MCF 10A (cell line): ENCODE measurements around the gene RBFOX1. TPM values are rescaled to one million over a fixed set of nuclear protein-coding genes. Genes with fewer than 3 reads are reported as not detected.

Source experiments
- BruUV-seq: library from RNA; stranded (reverse); fragments of 400-500 nt; replicated peaks from 2 replicates; lab custom pipeline; 2021; lab: Mats Ljungman, UMichigan
- CTCF ChIA-PET: fragments of 300-600 bp; sonication (Branson Sonifier 250); formaldehyde crosslinking; extraction: SDS; loops from one replicate; lab custom pipeline; 2021; ENCODE audit warnings: antibody characterized with exemption, inconsistent platforms; lab: Yijun Ruan, JAX
- POLR2A ChIA-PET: fragments of 300-600, 350-650 bp; sonication (Branson Sonifier 250); formaldehyde crosslinking; extraction: SDS; loops from one replicate; lab custom pipeline; 2020; ENCODE audit warnings: antibody characterized with exemption, inconsistent platforms; lab: Yijun Ruan, JAX
- DNase-seq: peaks from one replicate; pipeline ENCODE4 v3.0.0-alpha.2; 2018; ENCODE audit not compliant: unreplicated experiment
- H3K27ac Mint-ChIP-seq: one replicate; pipeline ENCODE4 v1.8.0; 2022; ENCODE audit warnings: mild to moderate bottlenecking, low read depth, mixed read lengths; ENCODE audit not compliant: unreplicated experiment
- H3K27me3 Mint-ChIP-seq: one replicate; pipeline ENCODE4 v1.8.0; 2022; ENCODE audit warnings: mixed read lengths; ENCODE audit not compliant: insufficient read depth, unreplicated experiment
- H3K36me3 Mint-ChIP-seq: one replicate; pipeline ENCODE4 v1.8.0; 2022; ENCODE audit warnings: mild to moderate bottlenecking, moderate library complexity, mixed read lengths; ENCODE audit not compliant: insufficient read depth, unreplicated experiment
- H3K4me1 Mint-ChIP-seq: one replicate; pipeline ENCODE4 v1.8.0; 2022; ENCODE audit warnings: mixed read lengths; ENCODE audit not compliant: insufficient read depth, unreplicated experiment
- H3K4me3 Mint-ChIP-seq: one replicate; pipeline ENCODE4 v1.8.0; 2022; ENCODE audit warnings: mild to moderate bottlenecking, moderate library complexity, mixed read lengths; ENCODE audit not compliant: unreplicated experiment
- H3K9me3 Mint-ChIP-seq: one replicate; pipeline ENCODE4 v1.8.0; 2022; ENCODE audit warnings: mixed read lengths; ENCODE audit not compliant: unreplicated experiment
- intact Hi-C: fragments of 100-400 bp; cut with micrococcal nuclease; formaldehyde crosslinking; loops from 2 replicates; pipeline ENCODE4 v1.14.1; 2022
- total RNA-seq: library from RNA; stranded (reverse); gene quantifications from 2 replicates; pipeline ENCODE4 v1.2.3, GENCODE V29; 2022
- TF ChIP-seq, protein P1 (sequence below): fragments of 200-600 bp; IDR thresholded peaks from one replicate; pipeline ENCODE4 v1.8.0; 2022; ENCODE audit warnings: antibody characterized with exemption, mild to moderate bottlenecking; ENCODE audit not compliant: unreplicated experiment

RBFOX1 gene
- total RNA-seq, 1 experiment from 2014 or later, result not detected

DNA sequence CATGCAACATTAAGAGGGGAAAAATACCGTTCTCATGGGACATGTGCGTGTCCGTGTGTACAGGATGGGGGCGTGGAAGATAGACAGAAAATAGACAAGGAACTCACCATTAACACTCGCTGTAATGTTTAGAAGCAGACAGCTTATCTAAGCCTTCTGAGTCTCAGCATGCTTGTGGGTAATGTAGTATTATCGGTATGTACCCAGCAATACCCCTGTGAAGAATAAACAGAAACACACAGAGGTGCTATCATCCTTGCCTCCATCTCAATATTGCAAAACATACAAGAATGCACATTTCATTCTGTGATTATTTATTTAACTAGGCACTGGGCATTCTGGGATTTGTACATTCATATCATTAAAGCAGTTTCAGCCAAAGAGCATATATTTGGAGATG is 42.0 kb upstream of the RBFOX1 start:
- Mint-ChIP-seq H3K4me3 (no peak overlapping the region), H3K27me3 (no peaks in the 10 kb centered on the region), H3K27ac (no peak overlapping the region), H3K36me3 (no peaks in the 10 kb centered on the region), H3K4me1 (no peaks in the 10 kb centered on the region), H3K9me3 (peaks cover 42% of the 10 kb centered on the region)
- TF ChIP-seq, protein P1, sequence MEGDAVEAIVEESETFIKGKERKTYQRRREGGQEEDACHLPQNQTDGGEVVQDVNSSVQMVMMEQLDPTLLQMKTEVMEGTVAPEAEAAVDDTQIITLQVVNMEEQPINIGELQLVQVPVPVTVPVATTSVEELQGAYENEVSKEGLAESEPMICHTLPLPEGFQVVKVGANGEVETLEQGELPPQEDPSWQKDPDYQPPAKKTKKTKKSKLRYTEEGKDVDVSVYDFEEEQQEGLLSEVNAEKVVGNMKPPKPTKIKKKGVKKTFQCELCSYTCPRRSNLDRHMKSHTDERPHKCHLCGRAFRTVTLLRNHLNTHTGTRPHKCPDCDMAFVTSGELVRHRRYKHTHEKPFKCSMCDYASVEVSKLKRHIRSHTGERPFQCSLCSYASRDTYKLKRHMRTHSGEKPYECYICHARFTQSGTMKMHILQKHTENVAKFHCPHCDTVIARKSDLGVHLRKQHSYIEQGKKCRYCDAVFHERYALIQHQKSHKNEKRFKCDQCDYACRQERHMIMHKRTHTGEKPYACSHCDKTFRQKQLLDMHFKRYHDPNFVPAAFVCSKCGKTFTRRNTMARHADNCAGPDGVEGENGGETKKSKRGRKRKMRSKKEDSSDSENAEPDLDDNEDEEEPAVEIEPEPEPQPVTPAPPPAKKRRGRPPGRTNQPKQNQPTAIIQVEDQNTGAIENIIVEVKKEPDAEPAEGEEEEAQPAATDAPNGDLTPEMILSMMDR, result no peak
- DNase-seq, result no peak
- POLR2A ChIA-PET, result no interaction called here
- CTCF ChIA-PET, result interaction anchor here (0.8 kb wide), 1 partner anchor 350 kb away, joined by 4 read pairs; no protein-coding TSS in a partner anchor
- BruUV-seq, result no TSS peak
- intact Hi-C loops, result no loop called here

DNA sequence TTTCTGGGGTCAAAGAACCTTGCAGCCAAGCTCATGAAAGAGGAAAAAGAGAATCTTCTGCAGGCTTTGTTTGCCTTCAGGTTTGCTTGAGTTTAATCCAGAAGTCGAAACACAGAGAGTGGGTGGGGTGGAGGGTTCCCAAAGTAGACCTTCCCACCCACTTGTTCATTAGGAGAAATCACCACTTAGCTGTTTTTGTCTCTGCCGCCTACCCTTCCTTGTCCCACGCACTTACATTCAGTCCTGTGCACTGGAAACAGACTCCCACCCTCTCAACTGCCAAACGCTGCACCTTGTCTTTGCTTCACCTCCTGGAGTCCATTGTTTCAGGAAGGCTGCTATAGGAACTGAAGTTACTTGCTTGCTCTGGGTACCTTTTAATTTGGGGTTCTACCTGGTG is 38.6 kb upstream of the RBFOX1 start:
- TF ChIP-seq, protein P1, result no peak
- Mint-ChIP-seq H3K4me1 (no peaks in the 10 kb centered on the region), H3K27ac (no peak overlapping the region), H3K4me3 (no peak overlapping the region), H3K27me3 (no peaks in the 10 kb centered on the region), H3K36me3 (no peaks in the 10 kb centered on the region), H3K9me3 (peaks cover 45% of the 10 kb centered on the region)
- intact Hi-C loops, result no loop called here
- POLR2A ChIA-PET, result no interaction called here
- CTCF ChIA-PET, result interaction anchor here (0.7 kb wide), 1 partner anchor 268 kb away, joined by 3 read pairs; no protein-coding TSS in a partner anchor
- DNase-seq, result no peak
- no TSS peak for BruUV-seq

DNA sequence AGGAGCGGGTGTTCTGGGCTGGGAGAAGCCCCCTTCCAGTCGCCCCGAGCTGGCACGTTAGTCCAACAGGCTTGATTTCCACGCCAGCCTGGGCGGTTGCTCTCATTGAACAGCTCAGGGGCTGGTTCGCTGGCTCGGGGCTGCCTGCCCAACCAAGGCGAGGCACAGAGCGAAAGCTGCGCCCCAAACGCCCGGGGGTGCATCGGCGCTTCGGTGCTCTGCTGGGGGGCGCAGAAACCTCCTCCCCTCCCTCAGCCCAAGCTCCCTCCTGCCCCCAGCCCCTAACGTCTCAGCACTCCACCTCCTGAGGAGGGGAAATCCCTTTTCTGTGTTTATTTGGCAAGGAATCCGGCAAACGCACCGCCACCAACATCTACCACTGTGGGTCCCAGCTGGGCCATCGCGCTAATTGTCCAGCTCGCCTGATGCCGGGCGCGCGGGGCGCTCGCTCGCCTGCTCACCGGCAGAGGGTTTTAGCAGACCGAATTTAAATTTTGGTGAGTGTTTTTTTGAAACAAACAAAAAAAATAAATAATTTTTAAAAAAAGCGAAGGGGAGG is 29.5 kb upstream of the RBFOX1 start:
- intact Hi-C loops, result no loop called here
- ChIA-PET POLR2A (no interaction called here), CTCF (no interaction called here)
- no peaks in the 10 kb centered on the region for H3K4me1 Mint-ChIP-seq
- no peaks in the 10 kb centered on the region for H3K27me3 Mint-ChIP-seq
- TF ChIP-seq, protein P1, result no peak
- peaks cover 38% of the 10 kb centered on the region for H3K9me3 Mint-ChIP-seq
- DNase-seq, result no peak
- H3K4me3 Mint-ChIP-seq, result no peak overlapping the region
- no TSS peak for BruUV-seq
- H3K27ac Mint-ChIP-seq, result no peak overlapping the region
- H3K36me3 Mint-ChIP-seq, result no peaks in the 10 kb centered on the region

DNA sequence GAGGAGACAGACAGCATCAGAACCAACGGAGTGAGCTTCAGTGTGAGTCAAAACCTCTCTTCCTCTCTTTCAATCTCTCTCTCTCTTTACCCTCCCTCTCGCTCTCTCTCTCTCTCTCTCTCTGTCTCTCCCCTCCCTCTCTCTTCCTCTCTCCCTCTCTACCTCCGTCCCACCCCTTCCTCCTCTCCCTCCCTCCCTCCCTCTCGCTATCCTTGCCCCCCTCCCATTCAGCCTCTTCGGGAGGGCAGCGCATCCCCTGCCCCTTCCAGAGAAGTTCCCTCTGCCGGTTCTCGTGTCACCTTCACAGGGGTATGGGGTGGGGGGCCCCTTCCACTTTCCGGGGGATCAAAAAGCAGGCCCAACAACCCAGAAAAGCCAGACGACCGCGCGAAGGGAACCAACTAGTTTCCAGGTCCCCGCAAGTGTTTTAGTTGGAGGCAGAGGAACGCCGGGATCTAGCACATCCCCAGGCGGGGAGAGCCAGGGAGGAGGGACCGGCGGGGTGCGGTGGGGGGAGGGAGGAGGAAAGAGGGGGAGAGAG is 28.9 kb upstream of the RBFOX1 start:
- Mint-ChIP-seq H3K36me3 (no peaks in the 10 kb centered on the region), H3K4me1 (no peaks in the 10 kb centered on the region), H3K9me3 (peaks cover 38% of the 10 kb centered on the region), H3K27me3 (no peaks in the 10 kb centered on the region), H3K4me3 (no peak overlapping the region), H3K27ac (no peak overlapping the region)
- TF ChIP-seq, protein P1, result no peak
- intact Hi-C loops, result no loop called here
- DNase-seq, result no peak
- CTCF ChIA-PET, result no interaction called here
- BruUV-seq, result no TSS peak
- POLR2A ChIA-PET, result no interaction called here
